Testis (tissue), 3 donors: ENCODE data around the gene SHROOM3. TPM values are rescaled to one million over a fixed set of nuclear protein-coding genes. Genes with fewer than 3 reads are reported as not detected.

Experiments
- DNase-seq: peaks from one replicate; pipeline ENCODE4 v3.0.0-alpha.2; 2019
- H3K27ac ChIP-seq, 2 donors: fragments of 200-600 bp; sonication (generic); one replicate each; pipeline ENCODE4 v1.5.1; 2019
- H3K27me3 ChIP-seq: fragments of 200-600 bp; sonication (generic); one replicate; pipeline ENCODE4 v1.5.1; 2019
- H3K36me3 ChIP-seq: fragments of 200-600 bp; sonication (generic); one replicate; pipeline ENCODE4 v1.5.1; 2017; ENCODE audit warnings: low read depth; ENCODE audit errors: missing control alignments
- H3K4me1 ChIP-seq: fragments of 200-600 bp; sonication (generic); one replicate; pipeline ENCODE4 v1.5.1; 2019
- H3K4me3 ChIP-seq, 2 donors: fragments of 200-600 bp; sonication (generic); one replicate each; pipeline ENCODE4 v1.5.1; 2017 to 2019
- H3K9me3 ChIP-seq: fragments of 200-600 bp; sonication (generic); one replicate; pipeline ENCODE4 v1.5.1; 2017
- POLR2A ChIP-seq: fragments of 450-650 bp; IDR thresholded peaks from one replicate; pipeline ENCODE4 v1.6.1; 2017; ENCODE audit warnings: antibody characterized with exemption, mild to moderate bottlenecking, moderate library complexity
- WGBS, 2 donors: methylation state at CpG; one replicate each; pipeline ENCODE4 v1.1.5; 2018; 5-methylcytosine and 5-hydroxymethylcytosine counted together
- intact Hi-C: fragments of 100-400 bp; cut with DNase I; formaldehyde crosslinking; loops from one replicate; pipeline ENCODE4 v1.15.1; 2023; ENCODE audit warnings: low total_unique reads
- polyA plus RNA-seq: library from polyadenylated mRNA; stranded (reverse); fragments of 350-450 nt; fragmentation: Illumina TruSeq; extraction: RNeasy Lipid Tissue Mini Kit (QIAGEN cat#74804); gene quantifications from one replicate; pipeline ENCODE4 v1.2.3, GENCODE V29; 2014; ENCODE audit warnings: low read depth, low replicate concordance; ENCODE audit not compliant: insufficient read depth
- total RNA-seq, 2 donors: library from RNA; depleted of rRNA; stranded (reverse); fragments of >200 nt; gene quantifications; one replicate each; pipeline ENCODE4 v1.2.3, GENCODE V29; 2016
- TF ChIP-seq, protein P1 (sequence below), 3 experiments: fragments of 450-650 bp in 2 of 3; fragments of 200-600 bp in 1 of 3; sonication (generic) in 1 of 3; IDR thresholded peaks; one replicate each; pipeline ENCODE4 v1.5.1; 2016 to 2019; ENCODE audit warnings: antibody characterized with exemption in 3 of 3, mild to moderate bottlenecking in 2 of 3, moderate library complexity in 1 of 3

SHROOM3 gene
- total and polyA plus RNA-seq, 3 donors from 2014 or later, result 3.9 to 7.2 (median 6.4) TPM

- Histone ChIP-seq H3K4me3 (no peak overlapping the region), H3K36me3 (no peaks in the 10 kb centered on the region), H3K27ac (no peak overlapping the region), H3K4me1 (no peaks in the 10 kb centered on the region), H3K9me3 (no peaks in the 10 kb centered on the region), H3K27me3 (no peaks in the 10 kb centered on the region)
- TF ChIP-seq POLR2A, result no peak
- TF ChIP-seq, protein P1, sequence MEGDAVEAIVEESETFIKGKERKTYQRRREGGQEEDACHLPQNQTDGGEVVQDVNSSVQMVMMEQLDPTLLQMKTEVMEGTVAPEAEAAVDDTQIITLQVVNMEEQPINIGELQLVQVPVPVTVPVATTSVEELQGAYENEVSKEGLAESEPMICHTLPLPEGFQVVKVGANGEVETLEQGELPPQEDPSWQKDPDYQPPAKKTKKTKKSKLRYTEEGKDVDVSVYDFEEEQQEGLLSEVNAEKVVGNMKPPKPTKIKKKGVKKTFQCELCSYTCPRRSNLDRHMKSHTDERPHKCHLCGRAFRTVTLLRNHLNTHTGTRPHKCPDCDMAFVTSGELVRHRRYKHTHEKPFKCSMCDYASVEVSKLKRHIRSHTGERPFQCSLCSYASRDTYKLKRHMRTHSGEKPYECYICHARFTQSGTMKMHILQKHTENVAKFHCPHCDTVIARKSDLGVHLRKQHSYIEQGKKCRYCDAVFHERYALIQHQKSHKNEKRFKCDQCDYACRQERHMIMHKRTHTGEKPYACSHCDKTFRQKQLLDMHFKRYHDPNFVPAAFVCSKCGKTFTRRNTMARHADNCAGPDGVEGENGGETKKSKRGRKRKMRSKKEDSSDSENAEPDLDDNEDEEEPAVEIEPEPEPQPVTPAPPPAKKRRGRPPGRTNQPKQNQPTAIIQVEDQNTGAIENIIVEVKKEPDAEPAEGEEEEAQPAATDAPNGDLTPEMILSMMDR (IDR thresholded peaks at IDR 0.05), result no peak
- WGBS, 2 donors, result 85 to 89% methylated on average over 4 of the region's 4 CpGs
- intact Hi-C loops, result no loop called here
- no peak for DNase-seq
These were observed 230.7 kb downstream of the SHROOM3 start for GRCh38 chr4:76665721-76666120.

DNA sequence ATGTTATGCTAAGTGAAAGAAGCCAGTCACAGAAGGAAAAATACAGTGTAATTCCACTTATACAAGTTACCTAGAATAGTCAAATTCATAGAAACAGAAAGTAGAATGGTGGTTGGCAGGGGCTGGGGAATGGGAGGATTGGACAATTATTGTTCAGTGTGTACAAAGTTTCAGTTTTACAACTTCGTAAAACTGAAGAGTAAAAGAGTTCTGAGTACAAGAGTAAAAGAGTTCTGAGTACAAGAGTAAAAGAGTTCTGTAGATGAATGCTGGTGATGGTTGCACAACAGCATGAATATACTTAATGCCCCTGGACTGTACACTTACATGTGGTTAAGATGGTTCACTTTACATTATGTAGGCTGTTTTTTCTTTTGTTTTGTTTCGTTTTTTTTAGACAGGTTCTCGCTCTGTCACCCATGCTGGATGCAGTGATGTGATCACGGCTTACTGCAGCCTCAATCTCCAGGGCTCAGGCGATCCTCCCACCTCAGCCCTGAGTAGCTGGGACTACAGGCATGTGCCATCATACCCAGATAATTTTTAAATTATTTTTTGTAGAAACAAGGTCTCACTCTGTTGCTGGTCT, 232.0 kb downstream of the SHROOM3 start:
- Histone ChIP-seq H3K27ac (no peak overlapping the region), H3K4me1 (no peaks in the 10 kb centered on the region), H3K27me3 (no peaks in the 10 kb centered on the region), H3K9me3 (no peaks in the 10 kb centered on the region), H3K36me3 (no peaks in the 10 kb centered on the region), H3K4me3 (no peak overlapping the region)
- intact Hi-C loops, result no loop called here
- 73 to 78% methylated on average over 5 of the region's 5 CpGs for whole genome bisulfite sequencing, 2 donors
- DNase-seq, result no peak
- TF ChIP-seq, protein P1 (IDR thresholded peaks at IDR 0.05), result no peak
- TF ChIP-seq POLR2A, result no peak

DNA sequence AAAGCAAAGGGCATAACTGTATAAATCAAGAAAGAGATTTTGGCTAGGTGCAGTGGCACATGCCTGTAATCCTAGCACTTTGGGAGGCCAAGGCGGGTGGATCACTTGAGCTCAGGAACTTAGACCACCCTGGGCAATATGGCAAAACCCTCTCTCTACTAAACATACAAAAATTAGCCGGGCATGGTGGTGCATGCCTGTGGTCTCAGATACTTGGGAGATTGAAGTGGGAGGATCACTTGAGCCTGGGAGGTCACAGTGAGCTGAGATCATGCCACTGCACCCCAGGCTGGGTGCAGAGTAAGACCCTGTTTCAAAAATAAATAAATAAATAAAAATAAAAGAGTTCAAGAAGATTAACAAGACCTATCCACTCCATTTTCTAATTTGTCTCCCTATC, 235.6 kb downstream of the SHROOM3 start:
- Histone ChIP-seq H3K36me3 (no peaks in the 10 kb centered on the region), H3K27me3 (no peaks in the 10 kb centered on the region), H3K4me1 (no peaks in the 10 kb centered on the region), H3K27ac (no peak overlapping the region), H3K4me3 (no peak overlapping the region), H3K9me3 (no peaks in the 10 kb centered on the region)
- intact Hi-C loops, result no loop called here
- WGBS, 2 donors, result 92 to 97% methylated on average over 2 of the region's 2 CpGs
- no peak for DNase-seq
- no peak for TF ChIP-seq POLR2A
- TF ChIP-seq, protein P1 (IDR thresholded peaks at IDR 0.05), result no peak

- Histone ChIP-seq H3K27me3 (no peaks in the 10 kb centered on the region), H3K36me3 (no peaks in the 10 kb centered on the region), H3K4me3 (no peak overlapping the region), H3K4me1 (no peaks in the 10 kb centered on the region), H3K27ac (no peak overlapping the region), H3K9me3 (no peaks in the 10 kb centered on the region)
- intact Hi-C loops, result no loop called here
- 95 to 100% methylated on average over 1 of the region's 1 CpG for WGBS, 2 donors
- TF ChIP-seq, protein P1 (IDR thresholded peaks at IDR 0.05), result no peak
- no peak for TF ChIP-seq POLR2A
- DNase-seq, result no peak
These were observed 238.3 kb downstream of the SHROOM3 start for GRCh38 chr4:76673362-76673761.

DNA sequence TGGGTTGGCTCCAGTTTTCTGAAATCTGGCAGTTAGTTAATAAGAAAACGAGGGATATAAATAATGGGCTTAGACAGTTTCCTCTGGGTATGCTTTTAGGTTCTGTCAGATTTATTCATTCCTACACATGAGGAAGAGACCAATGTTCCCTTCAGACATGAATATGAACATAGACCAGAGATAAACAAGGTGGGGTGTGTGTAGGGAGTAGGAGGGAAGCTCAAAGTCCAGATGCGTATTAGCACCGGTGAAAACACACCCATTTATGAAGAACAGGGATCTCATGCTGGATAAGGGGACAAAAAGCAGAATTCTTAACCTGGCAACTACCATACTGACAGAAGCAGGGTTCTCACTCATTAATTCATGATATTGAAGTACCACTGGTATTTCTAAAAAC, 240.0 kb downstream of the SHROOM3 start:
- Histone ChIP-seq H3K4me3 (no peak overlapping the region), H3K9me3 (no peaks in the 10 kb centered on the region), H3K27me3 (no peaks in the 10 kb centered on the region), H3K36me3 (no peaks in the 10 kb centered on the region), H3K4me1 (no peaks in the 10 kb centered on the region), H3K27ac (no peak overlapping the region)
- intact Hi-C loops, result no loop called here
- no peak for DNase-seq
- no peak for TF ChIP-seq POLR2A
- TF ChIP-seq, protein P1 (IDR thresholded peaks at IDR 0.05), result no peak
- 89 to 94% methylated on average over 3 of the region's 3 CpGs for WGBS, 2 donors
